GM13977 (cell line): ENCODE results near the gene CAMTA1.

Experiments used
- DNase-seq: peaks from one replicate; pipeline ENCODE4 v3.0.0; 2012; ENCODE audit warnings: low spot score
- CTCF ChIP-seq: IDR thresholded peaks from 2 replicates; pipeline ENCODE4 v1.5.1; 2012; ENCODE audit warnings: mild to moderate bottlenecking, control low read depth; ENCODE audit not compliant: insufficient read depth; ENCODE audit errors: extremely low read depth, missing control alignments
- in situ Hi-C: fragments of 300-500 bp; cut with MboI; formaldehyde crosslinking; loops from one replicate; pipeline ENCODE4 v1.12.0; 2022; ENCODE audit warnings: low sequenced_read_pairs, low pct_unique_long_range_greater_than_20kb, mixed read lengths, inconsistent platforms; ENCODE audit not compliant: unreplicated experiment

Gene CAMTA1

GRCh38 chr1:7674972-7675371, 889.7 kb downstream of the CAMTA1 start:
- in situ Hi-C loops = loop anchor here (25.0 kb wide), 1 partner anchor 87 kb away; the partner anchor contains the start of gene VAMP3
- no peak for TF ChIP-seq CTCF
- no peak for DNase-seq

- no peak for TF ChIP-seq CTCF
- in situ Hi-C loops = no loop called here
Measured at GRCh38 chr1:7675431-7676273, 890.4 kb downstream of the CAMTA1 start.

GRCh38 chr1:7676274-7676945, 891.2 kb downstream of the CAMTA1 start:
- DNase-seq = no peak
- TF ChIP-seq CTCF = no peak
- in situ Hi-C loops = no loop called here

More at GRCh38 chr1:7675431-7676273, 890.4 kb downstream of the CAMTA1 start:
- DNase-seq = no peak

GRCh38 chr1:7677111-7677510, 891.9 kb downstream of the CAMTA1 start:
- no peak for DNase-seq
- in situ Hi-C loops = no loop called here
- TF ChIP-seq CTCF = no peak

GRCh38 chr1:7677815-7678214, 892.6 kb downstream of the CAMTA1 start:
- no peak for DNase-seq
- in situ Hi-C loops = no loop called here
- TF ChIP-seq CTCF = no peak

- no peak for TF ChIP-seq CTCF
- in situ Hi-C loops = no loop called here
- DNase-seq = no peak
Measured at GRCh38 chr1:7678491-7679158, 893.4 kb downstream of the CAMTA1 start.
